Measurements from ENCODE around the gene TMEM138.

The TMEM138 gene

DNA sequence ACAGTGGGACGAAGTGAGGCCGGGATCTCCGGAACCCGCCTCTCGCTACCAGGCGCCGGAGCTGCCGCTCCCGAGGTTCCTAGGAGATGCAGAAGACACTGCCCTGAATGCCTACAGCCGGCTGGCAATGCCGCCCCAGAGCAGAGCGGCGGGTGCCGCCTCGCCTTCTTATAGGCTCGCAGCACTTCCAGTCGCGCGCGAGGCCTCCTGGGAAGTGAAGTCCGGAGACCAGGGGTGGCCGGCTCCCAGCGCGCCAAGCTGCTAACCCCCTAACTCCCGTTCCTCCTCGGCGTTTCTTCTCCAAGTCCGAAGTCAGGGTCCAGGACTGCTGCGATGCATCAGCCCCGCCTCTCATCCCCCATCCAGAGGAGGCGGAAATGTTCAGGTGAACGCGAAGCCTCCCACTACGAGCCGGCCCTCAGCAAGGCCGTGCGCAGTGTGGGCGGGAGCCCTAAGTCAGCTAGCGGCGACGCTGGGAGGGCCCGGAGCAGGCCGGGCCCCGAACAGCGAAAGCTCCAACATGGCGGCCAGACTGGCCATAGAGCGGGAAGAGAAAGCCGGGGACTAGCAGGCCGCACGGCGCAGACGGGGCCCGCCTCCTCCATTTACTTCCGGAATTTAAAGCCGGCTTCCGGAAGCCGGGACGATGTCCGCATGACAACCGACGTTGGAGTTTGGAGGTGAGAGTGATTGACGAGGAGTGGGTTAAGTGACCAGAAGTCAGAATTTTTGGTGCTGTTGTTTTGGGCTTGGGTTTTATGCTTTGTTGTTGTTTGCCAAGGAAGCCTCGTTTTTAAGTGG, at the start of gene TMEM138, which contains the start of gene CYB561A3:
Gene TMEM138, plus strand, starts transcription at position 634 of the 801 bp plus-strand sequence. CDS start 2,017 bp downstream, outside the sequence.
Gene CYB561A3, minus strand, starts transcription at position 142 of the 801 bp plus-strand sequence. CDS start 5,169 bp downstream, outside the sequence.
- H3K9ac ChIP-seq (ENCODE audit: low read depth in 1 of 2, low read length in 2 of 2), result peak within 1 kb of the TSS; percentile 90 to 97
- peak within 1 kb of the TSS; percentile 79 to 88 for H3K4me3 ChIP-seq (ENCODE audit: low read length in 2 of 2)
- peaks cover 16 to 20% of the 10 kb centered on the region in 2 donors for H3K36me3 ChIP-seq (ENCODE audit: control insufficient read depth in 2 of 2, insufficient read depth in 2 of 2, low read length in 2 of 2)
- H3K4me1 ChIP-seq (ENCODE audit: control insufficient read depth in 2 of 2, insufficient read depth in 2 of 2, low read length in 2 of 2), result peaks cover 18 to 36% of the 10 kb centered on the region in 2 donors
- peak within 1 kb of the TSS; percentile 100 for H3K27ac ChIP-seq (ENCODE audit: low read depth in 2 of 2, low read length in 2 of 2)
- no peaks in the 10 kb centered on the region for H3K27me3 ChIP-seq (ENCODE audit: control insufficient read depth in 2 of 2, insufficient read depth in 2 of 2, low read length in 2 of 2)
- no peaks in the 10 kb centered on the region for H3K9me3 ChIP-seq (ENCODE audit: control insufficient read depth in 2 of 2, low read length in 2 of 2)

GRCh38 chr11:61315260-61315659, 46.9 kb upstream of the TMEM138 start:
- Histone ChIP-seq H3K36me3 (ENCODE audit: control insufficient read depth in 2 of 2, insufficient read depth in 2 of 2, low read length in 2 of 2) (peaks cover 63 to 78% of the 10 kb centered on the region in 2 donors), H3K4me1 (ENCODE audit: control insufficient read depth in 2 of 2, insufficient read depth in 2 of 2, low read length in 2 of 2) (no peaks in the 10 kb centered on the region), H3K9me3 (ENCODE audit: control insufficient read depth in 2 of 2, low read length in 2 of 2) (no peaks in the 10 kb centered on the region), H3K27ac (ENCODE audit: low read depth in 2 of 2, low read length in 2 of 2) (no peak overlapping the region), H3K9ac (ENCODE audit: low read depth in 1 of 2, low read length in 2 of 2) (no peak overlapping the region), H3K27me3 (ENCODE audit: control insufficient read depth in 2 of 2, insufficient read depth in 2 of 2, low read length in 2 of 2) (no peaks in the 10 kb centered on the region), H3K4me3 (ENCODE audit: low read length in 2 of 2) (no peak overlapping the region)

- Histone ChIP-seq H3K4me3 (ENCODE audit: low read length in 2 of 2) (no peak overlapping the region), H3K36me3 (ENCODE audit: control insufficient read depth in 2 of 2, insufficient read depth in 2 of 2, low read length in 2 of 2) (peaks cover 66 to 76% of the 10 kb centered on the region in 2 donors)
Measured at GRCh38 chr11:61325649-61326414, 36.3 kb upstream of the TMEM138 start.

GRCh38 chr11:61327669-61328071, 34.5 kb upstream of the TMEM138 start:
- Histone ChIP-seq H3K9ac (ENCODE audit: low read depth in 1 of 2, low read length in 2 of 2) (no peak overlapping the region), H3K27ac (ENCODE audit: low read depth in 2 of 2, low read length in 2 of 2) (no peak overlapping the region), H3K36me3 (ENCODE audit: control insufficient read depth in 2 of 2, insufficient read depth in 2 of 2, low read length in 2 of 2) (peaks cover 50 to 61% of the 10 kb centered on the region in 2 donors), H3K27me3 (ENCODE audit: control insufficient read depth in 2 of 2, insufficient read depth in 2 of 2, low read length in 2 of 2) (no peaks in the 10 kb centered on the region), H3K4me3 (ENCODE audit: low read length in 2 of 2) (no peak overlapping the region), H3K9me3 (ENCODE audit: control insufficient read depth in 2 of 2, low read length in 2 of 2) (no peaks in the 10 kb centered on the region), H3K4me1 (ENCODE audit: control insufficient read depth in 2 of 2, insufficient read depth in 2 of 2, low read length in 2 of 2) (peaks cover 11 to 14% of the 10 kb centered on the region in 2 donors)

More at GRCh38 chr11:61325649-61326414, 36.3 kb upstream of the TMEM138 start:
- Histone ChIP-seq H3K9me3 (ENCODE audit: control insufficient read depth in 2 of 2, low read length in 2 of 2) (no peaks in the 10 kb centered on the region), H3K27me3 (ENCODE audit: control insufficient read depth in 2 of 2, insufficient read depth in 2 of 2, low read length in 2 of 2) (no peaks in the 10 kb centered on the region), H3K4me1 (ENCODE audit: control insufficient read depth in 2 of 2, insufficient read depth in 2 of 2, low read length in 2 of 2) (no peaks in the 10 kb centered on the region), H3K9ac (ENCODE audit: low read depth in 1 of 2, low read length in 2 of 2) (no peak overlapping the region), H3K27ac (ENCODE audit: low read depth in 2 of 2, low read length in 2 of 2) (no peak overlapping the region)

- H3K27me3 ChIP-seq (ENCODE audit: control insufficient read depth in 2 of 2, insufficient read depth in 2 of 2, low read length in 2 of 2), result no peaks in the 10 kb centered on the region
- no peak overlapping the region for H3K27ac ChIP-seq (ENCODE audit: low read depth in 2 of 2, low read length in 2 of 2)
- no peak overlapping the region for H3K4me3 ChIP-seq (ENCODE audit: low read length in 2 of 2)
- H3K4me1 ChIP-seq (ENCODE audit: control insufficient read depth in 2 of 2, insufficient read depth in 2 of 2, low read length in 2 of 2), result peaks cover 11 to 15% of the 10 kb centered on the region in 2 donors
- H3K36me3 ChIP-seq (ENCODE audit: control insufficient read depth in 2 of 2, insufficient read depth in 2 of 2, low read length in 2 of 2), result peaks cover 44 to 54% of the 10 kb centered on the region in 2 donors
- H3K9ac ChIP-seq (ENCODE audit: low read depth in 1 of 2, low read length in 2 of 2), result no peak overlapping the region
- H3K9me3 ChIP-seq (ENCODE audit: control insufficient read depth in 2 of 2, low read length in 2 of 2), result no peaks in the 10 kb centered on the region
Measured at GRCh38 chr11:61328351-61328750, 33.8 kb upstream of the TMEM138 start.

DNA sequence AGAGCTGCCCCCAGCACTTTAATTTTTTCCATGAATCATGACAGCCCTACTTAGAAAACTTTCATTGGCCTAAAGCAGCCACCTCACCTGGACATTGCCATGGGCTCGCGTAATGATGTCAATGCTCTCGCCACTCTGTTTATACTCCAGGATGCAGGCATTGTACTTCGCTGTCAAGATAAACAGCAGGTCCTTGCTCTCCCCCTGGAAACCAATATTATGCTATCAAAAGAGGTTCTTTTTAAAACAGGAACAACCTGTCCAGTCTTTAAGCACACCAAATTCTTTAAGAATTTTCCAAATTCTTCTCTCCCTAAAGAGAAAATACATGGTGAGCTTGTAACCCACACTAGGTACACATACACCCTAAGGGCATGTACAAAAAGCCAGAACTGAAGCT, 32.3 kb upstream of the TMEM138 start:
- Histone ChIP-seq H3K9me3 (ENCODE audit: control insufficient read depth in 2 of 2, low read length in 2 of 2) (no peaks in the 10 kb centered on the region), H3K27ac (ENCODE audit: low read depth in 2 of 2, low read length in 2 of 2) (no peak overlapping the region), H3K27me3 (ENCODE audit: control insufficient read depth in 2 of 2, insufficient read depth in 2 of 2, low read length in 2 of 2) (no peaks in the 10 kb centered on the region), H3K9ac (ENCODE audit: low read depth in 1 of 2, low read length in 2 of 2) (no peak overlapping the region), H3K36me3 (ENCODE audit: control insufficient read depth in 2 of 2, insufficient read depth in 2 of 2, low read length in 2 of 2) (peaks cover 34 to 42% of the 10 kb centered on the region in 2 donors), H3K4me1 (ENCODE audit: control insufficient read depth in 2 of 2, insufficient read depth in 2 of 2, low read length in 2 of 2) (peaks cover 20 to 21% of the 10 kb centered on the region in 2 donors), H3K4me3 (ENCODE audit: low read length in 2 of 2) (no peak overlapping the region)

DNA sequence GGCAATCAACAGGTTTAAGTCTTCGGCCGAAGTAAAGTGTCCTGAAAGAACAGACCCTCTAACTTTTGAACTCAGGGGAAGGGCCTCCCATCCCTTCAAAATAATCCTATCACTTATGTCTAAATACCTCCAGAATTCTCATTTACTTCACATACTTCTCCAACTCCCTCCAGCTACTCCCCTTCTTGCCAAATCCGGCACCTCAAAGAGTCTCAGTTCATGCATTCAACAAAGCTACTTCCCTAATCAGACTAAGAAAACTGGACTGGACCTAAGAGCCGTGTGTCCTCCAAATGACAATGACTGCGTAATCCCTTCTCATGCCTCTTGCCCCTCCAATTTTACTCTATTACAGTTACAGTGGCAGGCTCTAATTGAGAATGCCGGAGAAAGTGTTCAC, 30.5 kb upstream of the TMEM138 start:
- H3K27ac ChIP-seq (ENCODE audit: low read depth in 2 of 2, low read length in 2 of 2), result no peak overlapping the region
- peaks cover 20 to 21% of the 10 kb centered on the region in 2 donors for H3K4me1 ChIP-seq (ENCODE audit: control insufficient read depth in 2 of 2, insufficient read depth in 2 of 2, low read length in 2 of 2)
- no peaks in the 10 kb centered on the region for H3K27me3 ChIP-seq (ENCODE audit: control insufficient read depth in 2 of 2, insufficient read depth in 2 of 2, low read length in 2 of 2)
- H3K9ac ChIP-seq (ENCODE audit: low read depth in 1 of 2, low read length in 2 of 2), result peak overlapping the region; percentile 52 to 95
- H3K9me3 ChIP-seq (ENCODE audit: control insufficient read depth in 2 of 2, low read length in 2 of 2), result no peaks in the 10 kb centered on the region
- peaks cover 21 to 25% of the 10 kb centered on the region in 2 donors for H3K36me3 ChIP-seq (ENCODE audit: control insufficient read depth in 2 of 2, insufficient read depth in 2 of 2, low read length in 2 of 2)
- H3K4me3 ChIP-seq (ENCODE audit: low read length in 2 of 2), result peak overlapping the region; percentile 88 to 93

DNA sequence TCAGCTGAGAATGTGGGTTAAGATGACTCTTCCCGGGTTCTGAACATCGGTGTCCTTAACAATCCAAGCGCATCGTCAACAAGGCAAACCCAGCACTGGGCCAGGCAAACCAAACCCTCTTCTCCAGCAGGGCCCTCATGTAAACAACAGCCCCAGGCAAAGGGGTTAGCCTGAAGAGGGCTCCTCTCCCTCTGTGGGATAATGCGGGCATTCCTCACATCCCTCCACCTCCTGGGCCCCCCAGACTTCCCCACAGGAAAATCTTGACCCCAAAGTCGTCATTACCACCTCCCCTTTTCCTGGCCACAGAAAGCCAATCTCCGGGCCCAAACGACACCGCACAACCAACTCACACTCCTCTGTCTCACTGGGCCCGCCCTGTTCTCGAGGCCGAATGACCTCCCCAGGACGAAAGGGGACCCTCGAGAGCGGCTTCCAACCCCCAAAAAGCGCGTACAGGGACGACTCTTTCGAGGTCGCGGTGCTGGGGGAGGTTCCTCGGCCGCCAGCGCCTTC, 29.8 kb upstream of the TMEM138 start:
- no peaks in the 10 kb centered on the region for H3K9me3 ChIP-seq (ENCODE audit: control insufficient read depth in 2 of 2, low read length in 2 of 2)
- peaks cover 17 to 21% of the 10 kb centered on the region in 2 donors for H3K36me3 ChIP-seq (ENCODE audit: control insufficient read depth in 2 of 2, insufficient read depth in 2 of 2, low read length in 2 of 2)
- H3K9ac ChIP-seq (ENCODE audit: low read depth in 1 of 2, low read length in 2 of 2), result peak overlapping the region; percentile 94 to 95
- H3K4me3 ChIP-seq (ENCODE audit: low read length in 2 of 2), result peak overlapping the region; percentile 88 to 93
- H3K27ac ChIP-seq (ENCODE audit: low read depth in 2 of 2, low read length in 2 of 2), result peak overlapping the region; percentile 87 to 93
- no peaks in the 10 kb centered on the region for H3K27me3 ChIP-seq (ENCODE audit: control insufficient read depth in 2 of 2, insufficient read depth in 2 of 2, low read length in 2 of 2)
- H3K4me1 ChIP-seq (ENCODE audit: control insufficient read depth in 2 of 2, insufficient read depth in 2 of 2, low read length in 2 of 2), result peaks cover 20 to 21% of the 10 kb centered on the region in 2 donors

GRCh38 chr11:61332797-61333549, 29.2 kb upstream of the TMEM138 start, which contains the start of the genes DDB1 and TKFC:
Gene DDB1, minus strand, starts transcription at chr11:61333105. Its CDS starts 137 bp downstream, at chr11:61332968.
Gene TKFC, plus strand, starts transcription at chr11:61333228. Its CDS starts 1,501 bp downstream, at chr11:61334729.
- Histone ChIP-seq H3K4me3 (ENCODE audit: low read length in 2 of 2) (peak within 1 kb of the TSS; percentile 88 to 93), H3K36me3 (ENCODE audit: control insufficient read depth in 2 of 2, insufficient read depth in 2 of 2, low read length in 2 of 2) (peaks cover 10 to 18% of the 10 kb centered on the region in 2 donors), H3K27ac (ENCODE audit: low read depth in 2 of 2, low read length in 2 of 2) (peak within 1 kb of the TSS; percentile 87 to 93), H3K4me1 (ENCODE audit: control insufficient read depth in 2 of 2, insufficient read depth in 2 of 2, low read length in 2 of 2) (peaks cover 20 to 21% of the 10 kb centered on the region in 2 donors), H3K27me3 (ENCODE audit: control insufficient read depth in 2 of 2, insufficient read depth in 2 of 2, low read length in 2 of 2) (no peaks in the 10 kb centered on the region), H3K9ac (ENCODE audit: low read depth in 1 of 2, low read length in 2 of 2) (peak within 1 kb of the TSS; percentile 94 to 95), H3K9me3 (ENCODE audit: control insufficient read depth in 2 of 2, low read length in 2 of 2) (no peaks in the 10 kb centered on the region)
